Stimulated activated CD4-positive, alpha-beta T cell treated with anti-CD3 and anti-CD28 coated beads, Interleukin-12 subunit alpha, Interleukin-12 subunit beta, amount 100 ng/mL, for 4 hours (primary cell): ENCODE measurements around the gene ZNF638.
"Not testable (repeated sequence)": the region's sequence is repeated elsewhere in the genome, so short reads cannot be mapped to it uniquely, and the experiment has no call there.

ENCODE experiments used
- DNase-seq: peaks from one replicate; pipeline ENCODE4 v3.0.0-alpha.2; 2020

Gene ZNF638

DNA sequence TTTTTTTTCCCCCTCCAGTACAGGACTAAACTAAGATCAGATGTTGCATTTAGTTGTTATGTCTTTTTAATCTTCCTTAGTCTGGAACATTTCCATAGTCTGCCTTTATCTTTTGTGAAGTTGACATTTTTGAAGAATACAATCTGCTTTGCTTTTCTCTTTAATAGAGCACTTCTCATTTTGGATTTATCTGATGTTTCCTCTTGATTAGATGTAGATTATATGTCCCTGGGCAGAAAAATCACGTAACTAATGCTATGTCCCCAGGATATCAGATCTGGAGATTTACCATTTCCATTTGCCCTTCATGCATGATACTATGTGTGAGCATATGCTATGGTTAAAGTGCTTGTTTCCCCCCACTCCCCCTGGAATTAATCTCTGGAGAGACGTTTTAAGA lies 6.2 kb downstream of the ZNF638 start:
- no peak for DNase-seq

DNA sequence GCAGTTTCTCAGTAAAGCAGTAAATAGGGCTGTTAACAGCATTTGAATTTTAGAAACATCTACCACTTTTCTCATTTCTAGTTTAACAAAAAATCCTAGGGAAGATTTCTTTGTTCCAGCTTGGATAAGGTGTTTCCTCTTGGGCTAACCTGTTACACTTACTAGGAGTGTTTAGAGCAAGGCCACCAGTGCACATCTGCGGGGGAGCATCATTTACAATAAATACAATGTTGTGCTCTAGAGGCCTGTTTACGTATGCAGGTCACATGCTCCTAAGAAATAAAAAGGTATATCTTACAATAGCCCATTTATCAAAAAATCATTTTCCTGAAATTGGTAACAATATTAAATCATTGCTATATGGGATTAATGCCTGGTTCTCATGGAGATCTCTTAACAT lies 8.1 kb downstream of the ZNF638 start:
- no peak for DNase-seq

- no peak for DNase-seq
Observed at GRCh38 chr2:71340176-71340575, 8.6 kb downstream of the ZNF638 start.

- DNase-seq: no peak
Observed at GRCh38 chr2:71341645-71342044, 10.1 kb downstream of the ZNF638 start.

DNA sequence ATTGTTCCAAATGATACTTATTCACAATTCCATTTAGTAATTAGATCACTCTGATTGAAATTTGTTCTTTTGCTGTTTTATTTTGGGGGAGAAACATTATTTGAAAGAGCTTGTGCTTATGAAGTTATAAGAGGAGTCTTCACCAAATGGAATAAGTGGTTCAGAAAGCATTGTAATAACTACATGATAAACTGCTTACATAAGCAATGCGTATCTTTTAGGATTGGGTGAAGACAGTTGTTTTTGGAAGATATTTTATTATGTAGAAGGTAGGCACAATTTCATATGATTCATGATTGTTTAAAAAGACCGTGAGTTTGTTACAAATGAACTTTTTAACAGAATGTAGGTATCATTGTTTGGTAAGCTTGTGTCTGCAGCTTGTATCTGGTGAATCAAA lies 14.5 kb downstream of the ZNF638 start:
- DNase-seq: no peak

DNA sequence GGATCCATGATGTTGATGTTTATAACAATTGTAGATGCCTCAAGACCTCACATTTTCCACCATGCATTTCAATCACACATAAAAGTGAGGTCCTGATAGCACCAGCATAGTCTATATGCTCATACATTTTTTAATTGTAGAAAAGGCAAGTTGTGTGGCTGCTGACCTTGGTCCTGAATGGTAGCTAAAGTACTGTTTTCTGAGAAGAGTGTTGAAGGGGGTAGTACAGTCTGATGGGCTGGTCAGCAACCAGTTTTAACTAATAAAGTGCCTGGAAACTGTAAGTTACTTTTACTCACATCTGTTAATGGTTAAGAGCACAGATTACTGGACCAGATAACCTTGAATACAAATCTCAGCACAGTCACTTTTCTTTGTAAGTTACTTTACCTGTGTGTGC lies 15.9 kb downstream of the ZNF638 start:
- DNase-seq: no peak

GRCh38 chr2:71348302-71348701 lies 16.7 kb downstream of the ZNF638 start:
- DNase-seq: no peak

DNA sequence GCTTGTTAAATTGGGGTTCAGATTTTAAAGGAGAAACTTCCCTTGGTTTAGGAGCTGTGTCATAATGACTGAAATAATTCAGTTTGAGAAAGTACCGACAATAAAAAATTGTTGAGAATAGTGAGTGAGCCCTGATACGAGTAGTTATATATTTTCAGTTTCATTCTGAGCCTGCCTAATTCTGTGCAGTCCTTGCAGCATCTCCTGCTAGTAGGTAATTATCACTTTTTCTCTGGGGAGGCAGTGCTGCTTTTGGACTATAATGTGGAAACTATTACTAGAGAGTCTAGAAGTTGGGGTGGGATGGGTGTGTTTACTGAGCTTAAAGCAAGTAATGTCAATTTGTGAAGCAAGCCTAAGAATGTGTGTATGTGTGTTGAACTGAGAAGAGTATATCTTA lies 21.7 kb downstream of the ZNF638 start:
- DNase-seq: no peak

- peak; percentile 2 for DNase-seq
Observed at GRCh38 chr2:71358931-71359671, 27.5 kb downstream of the ZNF638 start.

- no peak for DNase-seq
Observed at GRCh38 chr2:71360434-71360975, 28.9 kb downstream of the ZNF638 start.

DNA sequence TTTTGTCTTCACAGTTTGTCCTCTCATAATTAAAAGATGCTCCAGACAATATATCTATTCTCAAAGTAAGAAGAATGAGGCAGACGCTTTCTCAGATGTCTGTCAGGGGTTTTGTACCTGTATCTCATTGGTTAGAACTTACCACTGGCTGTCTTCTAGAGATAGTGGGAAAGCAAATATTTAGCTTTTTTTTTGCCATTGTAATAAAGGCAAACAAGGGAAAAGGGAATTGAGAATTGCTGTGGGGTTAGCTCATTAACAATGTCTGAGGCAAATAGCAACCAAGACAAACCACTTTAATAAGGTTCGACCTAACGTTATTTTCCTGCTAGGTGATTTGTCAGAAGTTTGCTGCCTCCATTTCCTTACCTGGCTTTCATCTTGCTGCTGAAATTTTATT lies 30.0 kb downstream of the ZNF638 start:
- no peak for DNase-seq

DNA sequence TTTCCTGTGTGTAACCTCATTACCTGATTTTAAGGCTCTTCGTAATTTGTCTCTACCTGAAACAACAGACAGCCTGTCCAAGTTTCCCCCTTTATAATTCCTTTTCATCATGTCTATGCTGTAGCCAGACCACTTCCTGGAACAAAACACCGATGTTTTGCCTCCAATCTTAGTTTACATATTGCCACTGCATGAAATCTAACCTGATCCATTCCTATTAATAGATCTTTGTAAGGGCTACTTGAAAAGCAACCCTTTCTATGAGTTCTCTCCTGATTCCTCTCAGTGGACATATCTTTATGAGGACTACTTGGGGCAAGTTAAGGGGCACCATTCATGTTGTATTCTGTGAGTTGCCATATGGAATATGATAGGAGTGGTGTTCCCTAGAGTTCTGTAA lies 30.9 kb downstream of the ZNF638 start:
- no peak for DNase-seq

- DNase-seq: no peak
Observed at GRCh38 chr2:71370015-71370414, 38.4 kb downstream of the ZNF638 start.

DNA sequence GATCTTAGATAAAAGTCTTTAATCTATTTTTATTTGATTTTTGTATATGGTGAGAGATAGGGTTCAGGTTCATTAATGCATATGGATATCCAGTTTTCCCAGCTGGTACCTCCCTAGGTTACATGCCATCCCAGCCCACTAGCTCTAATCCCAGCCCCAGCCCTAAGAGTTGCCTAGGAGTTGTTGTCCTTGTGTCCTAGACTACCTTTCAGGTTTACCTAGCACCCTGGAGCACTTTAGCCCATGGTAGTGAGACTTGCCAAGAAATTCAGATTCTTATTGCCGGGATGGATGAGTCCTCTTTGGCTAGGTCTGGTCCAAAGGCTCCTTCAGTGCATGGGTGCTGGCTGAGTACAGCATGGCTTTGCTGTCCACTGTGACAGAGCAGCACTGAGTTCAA lies 40.5 kb downstream of the ZNF638 start:
- no peak for DNase-seq

GRCh38 chr2:71379086-71379485 lies 47.5 kb downstream of the ZNF638 start:
- no peak for DNase-seq

DNA sequence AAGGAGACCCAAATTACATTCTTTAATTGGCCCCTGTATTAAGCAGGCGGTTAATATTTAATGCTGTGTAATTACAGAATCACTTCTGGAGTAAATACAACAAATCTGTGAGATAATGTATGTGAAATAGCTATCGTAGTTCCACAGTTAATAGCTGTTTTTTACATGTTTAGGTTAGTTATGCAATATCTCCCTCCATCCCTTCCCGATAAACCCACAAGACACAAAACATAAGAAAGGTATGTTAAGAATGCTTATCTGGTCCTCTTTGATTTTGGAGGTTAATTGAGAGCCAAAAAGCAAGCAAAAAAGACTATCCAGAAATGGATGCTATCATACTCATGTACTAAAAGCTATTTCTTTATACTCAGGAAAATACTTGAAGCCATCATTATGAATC lies 49.1 kb downstream of the ZNF638 start:
- DNase-seq: no peak

GRCh38 chr2:71385012-71385411 lies 53.4 kb downstream of the ZNF638 start:
- DNase-seq: no peak

- DNase-seq: no peak
Observed at GRCh38 chr2:71388214-71388613, 56.6 kb downstream of the ZNF638 start.

DNA sequence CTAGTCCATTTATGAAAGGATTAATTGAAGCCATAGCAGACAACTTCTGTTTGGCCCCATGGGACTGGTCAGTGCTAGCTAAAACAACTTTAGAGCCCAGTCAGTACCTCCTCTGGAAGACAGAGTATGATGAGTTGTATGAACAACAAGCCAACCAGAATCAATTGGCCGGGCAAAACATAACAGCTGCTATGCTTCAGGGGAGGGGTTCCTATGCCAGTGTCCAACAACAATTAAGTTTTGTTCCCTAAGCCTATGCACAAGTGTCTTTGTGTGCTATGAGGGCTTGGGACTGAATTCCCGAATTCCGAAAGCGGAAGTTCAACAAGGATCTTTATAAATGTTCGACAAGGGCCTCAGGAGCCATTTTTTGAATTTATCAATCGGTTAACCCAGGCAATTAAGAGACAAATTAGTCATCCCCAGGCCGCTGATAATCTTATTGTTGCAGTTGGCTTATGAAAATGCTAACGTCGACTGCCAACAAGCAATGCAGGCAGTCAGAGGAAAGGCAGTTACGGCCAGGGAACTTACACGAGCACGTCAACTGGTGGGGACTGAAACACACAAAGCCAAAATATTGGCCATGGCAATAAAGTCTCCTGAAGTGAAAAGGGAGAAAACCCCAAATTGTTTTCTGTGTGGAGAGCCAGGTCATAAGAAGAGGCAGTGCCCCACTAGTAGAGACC lies 57.9 kb downstream of the ZNF638 start:
- DNase-seq: no peak

DNA sequence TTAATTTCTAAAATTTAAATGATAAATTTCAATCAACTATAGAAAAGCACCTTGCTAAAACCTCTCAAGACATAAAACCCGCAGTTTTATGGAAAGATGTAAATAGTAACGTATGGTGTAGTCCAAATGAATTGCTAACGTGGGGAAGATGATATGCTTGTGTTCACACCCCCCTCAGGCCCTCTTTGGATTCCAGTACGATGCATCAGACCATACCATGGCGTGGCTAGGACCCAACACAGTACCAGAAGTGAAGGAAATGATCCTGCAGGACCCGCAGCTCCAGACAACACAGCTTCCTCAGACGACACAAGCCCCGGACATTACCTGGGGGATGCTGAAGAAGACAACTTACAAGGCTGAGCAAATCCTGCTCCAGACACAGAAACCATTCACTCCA lies 61.6 kb downstream of the ZNF638 start:
- no peak for DNase-seq

- DNase-seq: no peak
Observed at GRCh38 chr2:71395471-71395870, 63.9 kb downstream of the ZNF638 start.

DNA sequence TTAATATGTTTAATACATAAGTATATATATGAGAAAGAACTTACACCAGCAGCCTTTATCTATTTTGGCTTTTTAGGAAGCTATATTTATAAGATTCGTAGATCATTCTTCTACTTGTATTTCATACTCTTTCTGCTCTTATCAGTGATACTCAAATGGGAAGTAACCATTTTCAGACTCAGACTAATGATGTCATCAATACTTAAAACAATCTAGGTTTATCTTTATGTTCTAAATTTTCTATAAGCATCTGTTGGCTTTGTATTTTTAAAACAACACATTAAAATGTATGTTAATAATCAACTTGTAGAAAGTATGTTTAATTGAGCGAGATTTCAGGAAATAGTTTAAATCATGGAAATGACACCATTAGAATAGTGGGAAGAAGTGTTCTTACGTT lies 70.8 kb downstream of the ZNF638 start:
- no peak for DNase-seq

GRCh38 chr2:71409611-71410010 lies 78.0 kb downstream of the ZNF638 start:
- no peak for DNase-seq

- DNase-seq: no peak
Observed at GRCh38 chr2:71410696-71411095, 79.1 kb downstream of the ZNF638 start.

GRCh38 chr2:71416866-71417265 lies 85.3 kb downstream of the ZNF638 start:
- DNase-seq: not testable (repeated sequence)
